BJ (cell line): ENCODE results near the gene FKBP10. TPM values are rescaled to one million over a fixed set of nuclear protein-coding genes. Genes with fewer than 3 reads are reported as not detected.
A peak's percentile ranks its signal among the peaks of the same experiment; 100 is the strongest.

Experiments
- CTCF ChIA-PET: fragments of 350-600 bp; formaldehyde crosslinking; extraction: SDS; loops from one replicate; lab custom pipeline; 2021; ENCODE audit warnings: antibody characterized with exemption, inconsistent platforms; lab: Yijun Ruan, JAX
- POLR2A ChIA-PET: fragments of 300-600 bp; sonication (Branson Sonifier 250); formaldehyde crosslinking; extraction: SDS; loops from one replicate; lab custom pipeline; 2021; ENCODE audit warnings: antibody characterized with exemption; lab: Charles Lee
- DNase-seq: peaks from one replicate; pipeline ENCODE4 v3.0.0-alpha.2; 2011; ENCODE audit warnings: low read depth
- H3K27me3 ChIP-seq: 2 replicates; pipeline ENCODE4 v1.6.0; 2011; ENCODE audit warnings: low read length; ENCODE audit not compliant: control insufficient read depth, insufficient read depth
- H3K36me3 ChIP-seq: 2 replicates; pipeline ENCODE4 v1.5.1; 2011; ENCODE audit warnings: low read length; ENCODE audit not compliant: control insufficient read depth, insufficient read depth
- H3K4me3 ChIP-seq: 2 replicates; pipeline ENCODE4 v1.5.1; 2011; ENCODE audit warnings: low read depth, mild to moderate bottlenecking, control low read depth, low read length
- CTCF ChIP-seq: IDR thresholded peaks from 2 replicates; pipeline ENCODE4 v1.5.1; 2011; ENCODE audit warnings: low read depth, mild to moderate bottlenecking, control low read depth, inconsistent platforms, low read length, moderate library complexity; ENCODE audit not compliant: insufficient read depth
- polyA plus RNA-seq: library from polyadenylated mRNA; depleted of rRNA; stranded (reverse); fragments of >200 nt; gene quantifications from 2 replicates; pipeline ENCODE4 v1.2.3, GENCODE V29; 2011

FKBP10 gene
- polyA plus RNA-seq, 1 experiment = 1,571 TPM

- ChIA-PET CTCF (interaction anchor here (0.6 to 2.2 kb wide), 3 partner anchors 9 to 97 kb away, joined by 3 to 4 read pairs (median 3); no protein-coding TSS in a partner anchor), POLR2A (no interaction called here)
- no peaks in the 10 kb centered on the region for H3K27me3 ChIP-seq
- H3K4me3 ChIP-seq = peak overlapping the region; percentile 97
- TF ChIP-seq CTCF = no peak
- peaks cover 6% of the 10 kb centered on the region; the same call in 1 of the 2 replicates for H3K36me3 ChIP-seq
- DNase-seq = no peak
Measured at GRCh38 chr17:41863074-41863848, 50.5 kb downstream of the FKBP10 start.

GRCh38 chr17:41864498-41864835, 51.7 kb downstream of the FKBP10 start:
- TF ChIP-seq CTCF = no peak
- Histone ChIP-seq H3K27me3 (no peaks in the 10 kb centered on the region), H3K36me3 (peaks cover 7% of the 10 kb centered on the region; the same call in 1 of the 2 replicates), H3K4me3 (peak overlapping the region; percentile 97)
- POLR2A ChIA-PET = interaction anchor here (0.6 kb wide), 1 partner anchor 267 kb away, joined by 4 read pairs; no protein-coding TSS in a partner anchor
- CTCF ChIA-PET = interaction anchor here (0.6 to 2.2 kb wide), 5 partner anchors 15 to 64 kb away, joined by 3 to 4 read pairs (median 3); no protein-coding TSS in a partner anchor
- no peak for DNase-seq

- CTCF ChIA-PET = interaction anchor here (0.6 to 2.2 kb wide), 8 partner anchors 14 to 236 kb away, joined by 3 to 4 read pairs (median 3); partner anchors contain the start of gene P3H4
Measured at GRCh38 chr17:41864836-41865595, 52.2 kb downstream of the FKBP10 start, which contains the start of gene KLHL11. Gene KLHL11 (minus strand): TSS chr17:41865423. CDS start chr17:41865370, 53 bp downstream.

GRCh38 chr17:41865596-41865893, 52.7 kb downstream of the FKBP10 start:
- no peak for DNase-seq
- CTCF ChIA-PET = interaction anchor here (0.8 to 2.2 kb wide), 5 partner anchors 13 to 236 kb away, joined by 3 to 4 read pairs (median 3); partner anchors contain the start of gene P3H4
- H3K4me3 ChIP-seq = peak overlapping the region; percentile 28
- POLR2A ChIA-PET = interaction anchor here (0.6 to 0.7 kb wide), 3 partner anchors 30 to 127 kb away, joined by 3 to 6 read pairs (median 5); no protein-coding TSS in a partner anchor
- no peak for TF ChIP-seq CTCF
- H3K36me3 ChIP-seq = peaks cover 14% of the 10 kb centered on the region
- H3K27me3 ChIP-seq = no peaks in the 10 kb centered on the region

More at GRCh38 chr17:41864836-41865595, 52.2 kb downstream of the FKBP10 start, which contains the start of gene KLHL11:
- Histone ChIP-seq H3K27me3 (no peaks in the 10 kb centered on the region), H3K36me3 (peaks cover 8% of the 10 kb centered on the region), H3K4me3 (peak within 1 kb of the TSS; percentile 97)
- POLR2A ChIA-PET = interaction anchor here (0.6 to 0.7 kb wide), 4 partner anchors 30 to 266 kb away, joined by 3 to 6 read pairs (median 4); no protein-coding TSS in a partner anchor
- DNase-seq = peak; percentile 37
- TF ChIP-seq CTCF = no peak
